ENCODE results near the gene IL31.
A peak's percentile ranks its signal among the peaks of the same experiment; 100 is the strongest.

Gene IL31

GRCh38 chr12:122200541-122201175 lies 26.6 kb upstream of the IL31 start:
- no peak overlapping the region for H2AFZ ChIP-seq (ENCODE audit: low read depth, low read length, severe bottlenecking)
- H3K27ac ChIP-seq (ENCODE audit: low read depth, low read length) = no peak overlapping the region
- no peaks in the 10 kb centered on the region for H3K9me3 ChIP-seq (ENCODE audit: insufficient read depth, low read length)
- H3K9me2 ChIP-seq (replicated peaks; ENCODE audit: insufficient read depth, low read length) = no peaks in the 10 kb centered on the region
- TF ChIP-seq EZH2phosphoT487 (conservative IDR thresholded peaks at IDR 0.05; ENCODE audit: low read length) = no peak
- TF ChIP-seq CTCF (IDR thresholded peaks at IDR 0.05; ENCODE audit: insufficient read depth, low read length, poor library complexity, severe bottlenecking) = no peak
- no peak overlapping the region for H3K9ac ChIP-seq (ENCODE audit: low read length)
- no peaks in the 10 kb centered on the region for H3K36me3 ChIP-seq (ENCODE audit: low read length)
- H3K79me2 ChIP-seq (ENCODE audit: insufficient read depth, low read length) = no peaks in the 10 kb centered on the region
- H3F3A ChIP-seq (ENCODE audit: insufficient read depth) = no peaks in the 10 kb centered on the region; the same call in 1 of the 2 replicates
- H3K4me2 ChIP-seq (ENCODE audit: low read depth, low read length, poor library complexity, severe bottlenecking) = no peak overlapping the region
- no peak overlapping the region for H3K4me3 ChIP-seq (ENCODE audit: insufficient read depth, low read length, poor library complexity, severe bottlenecking)
- H4K20me1 ChIP-seq (ENCODE audit: low read depth, low read length) = no peaks in the 10 kb centered on the region
- no peaks in the 10 kb centered on the region for H3K27me3 ChIP-seq (ENCODE audit: low read length)

GRCh38 chr12:122199484-122200355 lies 25.7 kb upstream of the IL31 start:
- Histone ChIP-seq H3K27ac (ENCODE audit: low read depth, low read length) (no peak overlapping the region), H3K27me3 (ENCODE audit: low read length) (no peaks in the 10 kb centered on the region), H3K4me3 (ENCODE audit: insufficient read depth, low read length, poor library complexity, severe bottlenecking) (no peak overlapping the region), H3F3A (ENCODE audit: insufficient read depth) (no peaks in the 10 kb centered on the region; the same call in 1 of the 2 replicates), H3K9me2 (replicated peaks; ENCODE audit: insufficient read depth, low read length) (no peaks in the 10 kb centered on the region), H3K9ac (ENCODE audit: low read length) (no peak overlapping the region), H2AFZ (ENCODE audit: low read depth, low read length, severe bottlenecking) (no peak overlapping the region), H3K4me2 (ENCODE audit: low read depth, low read length, poor library complexity, severe bottlenecking) (no peak overlapping the region), H3K36me3 (ENCODE audit: low read length) (no peaks in the 10 kb centered on the region), H3K9me3 (ENCODE audit: insufficient read depth, low read length) (no peaks in the 10 kb centered on the region), H4K20me1 (ENCODE audit: low read depth, low read length) (no peaks in the 10 kb centered on the region), H3K79me2 (ENCODE audit: insufficient read depth, low read length) (no peaks in the 10 kb centered on the region)
- TF ChIP-seq EZH2phosphoT487 (conservative IDR thresholded peaks at IDR 0.05; ENCODE audit: low read length) (no peak), CTCF (IDR thresholded peaks at IDR 0.05; ENCODE audit: insufficient read depth, low read length, poor library complexity, severe bottlenecking) (no peak)

GRCh38 chr12:122197612-122197966 lies 23.6 kb upstream of the IL31 start:
- Histone ChIP-seq H4K20me1 (ENCODE audit: low read depth, low read length) (no peaks in the 10 kb centered on the region), H3K36me3 (ENCODE audit: low read length) (no peaks in the 10 kb centered on the region), H3K27me3 (ENCODE audit: low read length) (no peaks in the 10 kb centered on the region), H3K9me3 (ENCODE audit: insufficient read depth, low read length) (no peaks in the 10 kb centered on the region), H3K9me2 (replicated peaks; ENCODE audit: insufficient read depth, low read length) (no peaks in the 10 kb centered on the region), H3K4me3 (ENCODE audit: insufficient read depth, low read length, poor library complexity, severe bottlenecking) (no peak overlapping the region), H2AFZ (ENCODE audit: low read depth, low read length, severe bottlenecking) (no peak overlapping the region), H3K27ac (ENCODE audit: low read depth, low read length) (no peak overlapping the region), H3F3A (ENCODE audit: insufficient read depth) (no peaks in the 10 kb centered on the region), H3K9ac (ENCODE audit: low read length) (no peak overlapping the region), H3K4me2 (ENCODE audit: low read depth, low read length, poor library complexity, severe bottlenecking) (peak overlapping the region; percentile 12), H3K79me2 (ENCODE audit: insufficient read depth, low read length) (no peaks in the 10 kb centered on the region)
- no peak for TF ChIP-seq CTCF (IDR thresholded peaks at IDR 0.05; ENCODE audit: insufficient read depth, low read length, poor library complexity, severe bottlenecking)
- TF ChIP-seq EZH2phosphoT487 (conservative IDR thresholded peaks at IDR 0.05; ENCODE audit: low read length) = no peak
